HCT116 (cell line): ENCODE measurements around the gene GNG12. TPM values are rescaled to one million over a fixed set of nuclear protein-coding genes. Genes with fewer than 3 reads are reported as not detected.

ENCODE experiments used
- ATAC-seq: fragments of 200-7000 bp; cut with Tn5 transposase; 2 replicates; pipeline ENCODE4 v1.9.1; 2020; ENCODE audit warnings: mild to moderate bottlenecking, moderate library complexity
- BruUV-seq: library from RNA; stranded (reverse); fragments of 400-500 nt; replicated peaks from 2 replicates; lab custom pipeline; 2021; lab: Mats Ljungman, UMichigan
- CTCF ChIA-PET: fragments of 300-600 bp; sonication (Branson Sonifier 250); formaldehyde crosslinking; loops from one replicate; lab custom pipeline; 2021; ENCODE audit warnings: antibody characterized with exemption; lab: Charles Lee
- POLR2A ChIA-PET: fragments of 300-600, 350-600 bp; sonication (Branson Sonifier 250); formaldehyde crosslinking; loops from one replicate; lab custom pipeline; 2021; ENCODE audit warnings: antibody characterized with exemption; lab: Charles Lee
- RAD21 ChIA-PET, 2 experiments: fragments of 300-600 bp; sonication (Branson Sonifier 250); formaldehyde crosslinking; loops; one replicate each; lab custom pipeline; 2023; ENCODE audit warnings: low total read pairs in 2 of 2; ENCODE audit not compliant: uncharacterized antibody in 2 of 2, unreplicated experiment in 2 of 2, low non-redundant PET in 1 of 2; lab: Charles Lee
- DNase-seq: peaks from one replicate; pipeline ENCODE4 v3.0.0-alpha.2; 2010; ENCODE audit warnings: low read depth, low spot score
- H2AFZ ChIP-seq: fragments of 200-600 bp; shearing (Covaris generic), sonication (generic); 2 replicates; pipeline ENCODE4 v1.6.1; 2017; ENCODE audit warnings: low read depth, mixed run types, mixed read lengths, antibody characterized with exemption, low read length; ENCODE audit not compliant: poor library complexity, severe bottlenecking
- H3K27ac ChIP-seq: 2 replicates; pipeline ENCODE4 v1.5.1; 2012; ENCODE audit warnings: low read depth, low read length
- H3K27me3 ChIP-seq: fragments of 200-600 bp; sonication (generic); 2 replicates; pipeline ENCODE4 v1.6.1; 2016; ENCODE audit warnings: mixed run types, low read length, mixed read lengths; ENCODE audit not compliant: insufficient read depth
- H3K36me3 ChIP-seq, 2 experiments: fragments of 200-500 bp in 1 of 2; fragments of 200-600 bp in 1 of 2; sonication (Bioruptor generic) in 1 of 2; sonication (generic) in 1 of 2; 2 replicates each; pipeline versions ENCODE4 v1.5.1 to v1.6.1; 2014 to 2016; ENCODE audit warnings: low read length in 2 of 2, inconsistent platforms in 1 of 2, mixed read lengths in 1 of 2, mixed run types in 1 of 2; ENCODE audit not compliant: insufficient read depth in 2 of 2, control insufficient read depth in 1 of 2
- H3K4me1 ChIP-seq, 2 experiments: fragments of 200-600 bp in 1 of 2; sonication (generic) in 1 of 2; 2 replicates each; pipeline versions ENCODE4 v1.5.1 to v1.6.1; 2012 to 2017; ENCODE audit warnings: low read length in 2 of 2, inconsistent platforms in 1 of 2, mild to moderate bottlenecking in 1 of 2, mixed read lengths in 1 of 2, mixed run types in 1 of 2, moderate library complexity in 1 of 2; ENCODE audit not compliant: insufficient read depth in 2 of 2, control insufficient read depth in 1 of 2
- H3K4me2 ChIP-seq: fragments of 200-600 bp; sonication (generic); 2 replicates; pipeline ENCODE4 v1.6.1; 2017; ENCODE audit warnings: mixed run types, low read length, mixed read lengths
- H3K4me3 ChIP-seq, 2 experiments: fragments of 200-600 bp in 1 of 2; sonication (generic) in 1 of 2; replicated peaks in 1 of 2; 2 replicates each; pipeline ENCODE4 v1.5.1; 2011 to 2016; ENCODE audit warnings: low read length in 2 of 2, control low read depth in 1 of 2, low read depth in 1 of 2, mild to moderate bottlenecking in 1 of 2, mixed read lengths in 1 of 2, mixed run types in 1 of 2
- H3K79me2 ChIP-seq: fragments of 200-600 bp; sonication (generic); 2 replicates; pipeline ENCODE4 v1.6.1; 2017; ENCODE audit warnings: mild to moderate bottlenecking, mixed run types, low read length, moderate library complexity, mixed read lengths; ENCODE audit not compliant: insufficient read depth
- H3K9ac ChIP-seq: fragments of 200-600 bp; sonication (generic); 2 replicates; pipeline ENCODE4 v1.6.1; 2016; ENCODE audit warnings: low read length, mixed read lengths
- H3K9me2 ChIP-seq: fragments of 200-600 bp; sonication (generic), shearing (Covaris generic); 2 replicates; pipeline ENCODE4 v1.6.1; 2017; ENCODE audit warnings: mixed run types, mild to moderate bottlenecking, moderate library complexity; ENCODE audit not compliant: insufficient read depth
- H3K9me3 ChIP-seq, 2 experiments: fragments of 200-500 bp in 1 of 2; fragments of 200-600 bp in 1 of 2; sonication (Bioruptor generic) in 1 of 2; sonication (generic) in 1 of 2; 2 replicates each; pipeline ENCODE4 v1.6.1; 2014 to 2017; ENCODE audit warnings: low read length in 2 of 2, mixed read lengths in 2 of 2, inconsistent platforms in 1 of 2, low read depth in 1 of 2, mild to moderate bottlenecking in 1 of 2, mixed run types in 1 of 2, moderate library complexity in 1 of 2; ENCODE audit not compliant: control insufficient read depth in 1 of 2, insufficient read depth in 1 of 2
- H4K20me1 ChIP-seq: fragments of 200-600 bp; sonication (generic), shearing (Covaris generic); 2 replicates; pipeline ENCODE4 v1.6.1; 2017; ENCODE audit warnings: mixed run types, mild to moderate bottlenecking, moderate library complexity; ENCODE audit not compliant: insufficient read depth
- ELF1 ChIP-seq: IDR thresholded peaks from 2 replicates; pipeline ENCODE4 v1.6.1; 2012; ENCODE audit warnings: low read depth, borderline replicate concordance
- EZH2phosphoT487 ChIP-seq: fragments of 200-600 bp; IDR thresholded peaks from 2 replicates; pipeline ENCODE4 v1.6.1; 2018; ENCODE audit warnings: antibody characterized with exemption, borderline replicate concordance
- MAX ChIP-seq: IDR thresholded peaks from 2 replicates; pipeline ENCODE4 v1.6.1; 2012
- SIN3A ChIP-seq: IDR thresholded peaks from 2 replicates; pipeline ENCODE4 v1.6.1; 2012; ENCODE audit warnings: low read depth
- YY1 ChIP-seq: IDR thresholded peaks from 2 replicates; pipeline ENCODE4 v1.6.1; 2011; ENCODE audit warnings: low read length, low read depth, moderate library complexity, mild to moderate bottlenecking; ENCODE audit not compliant: insufficient replicate concordance; ENCODE audit errors: extremely low read depth
- ZBTB33 ChIP-seq: IDR thresholded peaks from 2 replicates; pipeline ENCODE4 v1.6.1; 2011; ENCODE audit warnings: mild to moderate bottlenecking, low read length, moderate library complexity; ENCODE audit not compliant: insufficient replicate concordance; ENCODE audit errors: extremely low read depth
- intact Hi-C: fragments of 100-400 bp; cut with micrococcal nuclease; formaldehyde crosslinking; loops from 2 replicates; pipeline ENCODE4 v1.10.0; 2022
- total RNA-seq: library from RNA; stranded (reverse); gene quantifications from one replicate; pipeline ENCODE4 v1.2.1, GENCODE V29; 2021; ENCODE audit not compliant: unreplicated experiment

Gene GNG12
- total RNA-seq, 1 experiment from 2014 or later, result 49.6 TPM

- TF ChIP-seq ZBTB33, result no peak
- TF ChIP-seq EZH2phosphoT487, result no peak
- TF ChIP-seq ELF1, result no peak
- TF ChIP-seq, all 23 proteins: peak for 0
Measured at GRCh38 chr1:67687649-67688048, 145.6 kb downstream of the GNG12 start (continued).

- TF ChIP-seq SIN3A (no peak), YY1 (no peak), MAX (no peak)
- Histone ChIP-seq H3K4me2 (peak overlapping the region; percentile 90), H4K20me1 (peaks cover 4% of the 10 kb centered on the region; the same call in 1 of the 2 replicates), H2AFZ (no peak overlapping the region), H3K36me3 (peaks cover 15 to 17% of the 10 kb centered on the region in 2 experiments), H3K9me3 (no peaks in the 10 kb centered on the region), H3K79me2 (peaks cover 31% of the 10 kb centered on the region), H3K9ac (peak overlapping the region; percentile 96), H3K4me3 (peak overlapping the region; percentile 91), H3K27ac (peak overlapping the region; percentile 98; the same call in 1 of the 2 replicates), H3K9me2 (no peaks in the 10 kb centered on the region), H3K27me3 (no peaks in the 10 kb centered on the region), H3K4me1 (peaks cover 28 to 56% of the 10 kb centered on the region in 2 experiments)
- RAD21 ChIA-PET, result interaction anchor here in 1 of 2 experiments (3.0 kb wide), 1 partner anchor 73 kb away, joined by 10 read pairs; no protein-coding TSS in a partner anchor
- intact Hi-C loops, result loop anchor here (2.0 to 10.0 kb wide), 4 partner anchors 62 to 698 kb away; partner anchors contain the start of gene GNG12
- DNase-seq (no peak), ATAC-seq (no peak)
- CTCF ChIA-PET, result interaction anchor here (0.9 to 1.0 kb wide), 2 partner anchors 14 to 73 kb away, joined by 4 read pairs; no protein-coding TSS in a partner anchor
- POLR2A ChIA-PET, result interaction anchor here (0.8 to 6.3 kb wide), 7 partner anchors 14 to 148 kb away, joined by 3 to 50 read pairs (median 4); no protein-coding TSS in a partner anchor
- BruUV-seq, result TSS peak; percentile 68
Measured at GRCh38 chr1:67687198-67687545, 146.1 kb downstream of the GNG12 start.
